GM23338 (cell line): ENCODE measurements around the gene ARID4A. TPM values are rescaled to one million over a fixed set of nuclear protein-coding genes. Genes with fewer than 3 reads are reported as not detected.

Source experiments
- ATAC-seq: fragments of 200-7000 bp; cut with Tn5 transposase; 3 replicates; pipeline ENCODE4 v1.9.1; 2020
- DNase-seq: peaks from one replicate; pipeline ENCODE4 v3.0.0-alpha.2; 2015; ENCODE audit warnings: low spot score
- H2AFZ ChIP-seq: fragments of 200-600 bp; sonication (generic); 2 replicates; pipeline ENCODE4 v1.8.0; 2016; ENCODE audit warnings: antibody characterized with exemption, mild to moderate bottlenecking, moderate library complexity
- H3F3A ChIP-seq: fragments of 200-600 bp; sonication (generic); replicated peaks from 2 replicates; pipeline ENCODE4 v1.8.0; 2017; ENCODE audit warnings: antibody characterized with exemption, mixed run types, low read depth
- H3K27ac ChIP-seq: fragments of 200-600 bp; sonication (generic); 2 replicates; pipeline ENCODE4 v1.6.1; 2016; ENCODE audit warnings: low read depth
- H3K27me3 ChIP-seq: fragments of 200-600 bp; sonication (generic); 2 replicates; pipeline ENCODE4 v1.8.0; 2016; ENCODE audit warnings: mild to moderate bottlenecking, mixed run types, moderate library complexity; ENCODE audit not compliant: insufficient read depth
- H3K36me3 ChIP-seq: fragments of 200-600 bp; sonication (generic); 2 replicates; pipeline ENCODE4 v1.8.0; 2016; ENCODE audit warnings: mild to moderate bottlenecking; ENCODE audit not compliant: insufficient read depth
- H3K4me1 ChIP-seq: fragments of 200-600 bp; sonication (generic); 2 replicates; pipeline ENCODE4 v1.8.0; 2016; ENCODE audit warnings: mild to moderate bottlenecking, moderate library complexity; ENCODE audit not compliant: insufficient read depth
- H3K4me2 ChIP-seq: fragments of 200-600 bp; sonication (generic); 2 replicates; pipeline ENCODE4 v1.7.1; 2017; ENCODE audit warnings: mixed run types
- H3K4me3 ChIP-seq: fragments of 200-600 bp; sonication (generic); 2 replicates; pipeline ENCODE4 v1.6.1; 2016; ENCODE audit warnings: mixed run types
- H3K79me2 ChIP-seq: fragments of 200-600 bp; sonication (generic); replicated peaks from 2 replicates; pipeline ENCODE4 v1.8.0; 2017; ENCODE audit warnings: mild to moderate bottlenecking; ENCODE audit not compliant: insufficient read depth
- H3K9me2 ChIP-seq: fragments of 200-600 bp; sonication (generic); 2 replicates; pipeline ENCODE4 v1.8.0; 2017; ENCODE audit not compliant: insufficient read depth
- H4K20me1 ChIP-seq: fragments of 200-600 bp; sonication (generic); replicated peaks from 2 replicates; pipeline ENCODE4 v1.8.0; 2017; ENCODE audit warnings: mild to moderate bottlenecking; ENCODE audit not compliant: insufficient read depth
- H3K27ac Mint-ChIP-seq: 2 replicates; pipeline ENCODE4 v1.8.0; 2020; ENCODE audit warnings: inconsistent platforms, mild to moderate bottlenecking, moderate library complexity, mixed read lengths
- H3K27me3 Mint-ChIP-seq: 3 replicates; pipeline ENCODE4 v1.8.0; 2022; ENCODE audit warnings: low read depth, mild to moderate bottlenecking, moderate library complexity, mixed read lengths, inconsistent platforms; ENCODE audit not compliant: insufficient read depth, poor library complexity
- H3K36me3 Mint-ChIP-seq: 3 replicates; pipeline ENCODE4 v1.8.0; 2021; ENCODE audit warnings: low read depth, mild to moderate bottlenecking, inconsistent platforms, moderate library complexity, mixed read lengths
- H3K4me1 Mint-ChIP-seq: 3 replicates; pipeline ENCODE4 v1.8.0; 2020; ENCODE audit warnings: mild to moderate bottlenecking, inconsistent platforms, mixed read lengths
- H3K4me3 Mint-ChIP-seq: 3 replicates; pipeline ENCODE4 v1.8.0; 2021; ENCODE audit warnings: moderate library complexity, mild to moderate bottlenecking, inconsistent platforms, mixed read lengths
- H3K9me3 Mint-ChIP-seq: 3 replicates; pipeline ENCODE4 v1.8.0; 2020; ENCODE audit warnings: moderate library complexity, mild to moderate bottlenecking, inconsistent platforms, mixed read lengths
- CREB1 ChIP-seq: fragments of 250-450 bp; sonication (Bioruptor Pico); IDR thresholded peaks from 2 replicates; pipeline ENCODE4 v1.5.0; 2020; ENCODE audit warnings: low read depth, mild to moderate bottlenecking, moderate library complexity
- EZH2 ChIP-seq: fragments of 200-600 bp; sonication (generic); IDR thresholded peaks from one replicate; pipeline ENCODE4 v1.8.0; 2017; ENCODE audit warnings: antibody characterized with exemption, mild to moderate bottlenecking, low read depth; ENCODE audit not compliant: unreplicated experiment
- EZH2phosphoT487 ChIP-seq: fragments of 200-600 bp; sonication (generic); IDR thresholded peaks from one replicate; pipeline ENCODE4 v1.8.1; 2018; ENCODE audit warnings: antibody characterized with exemption; ENCODE audit not compliant: unreplicated experiment
- ZNF114 ChIP-seq: fragments of 250-450 bp; sonication (Bioruptor Pico); IDR thresholded peaks from 2 replicates; pipeline ENCODE4 v1.5.0; 2020; ENCODE audit warnings: mild to moderate bottlenecking, moderate library complexity
- ZNF331 ChIP-seq: fragments of 250-450 bp; sonication (Bioruptor Pico); IDR thresholded peaks from 2 replicates; pipeline ENCODE4 v1.5.0; 2020; ENCODE audit warnings: low read depth, mild to moderate bottlenecking, moderate library complexity
- ZNF462 ChIP-seq: fragments of 250-450 bp; sonication (Bioruptor Pico); IDR thresholded peaks from 2 replicates; pipeline ENCODE4 v1.5.0; 2020; ENCODE audit warnings: mild to moderate bottlenecking, moderate library complexity
- polyA plus RNA-seq: library from polyadenylated mRNA; unstranded; fragments of >200 nt; fragmentation: Nextera tagmentation; extraction: Ambion mirVana; gene quantifications from 2 replicates; pipeline ENCODE4 v1.2.1, GENCODE V29; 2016
- total RNA-seq: library from RNA; depleted of rRNA; stranded (reverse); fragments of >200 nt; shearing (Covaris generic); gene quantifications from 2 replicates; pipeline ENCODE4 v1.2.3, GENCODE V29; 2014
- TF ChIP-seq, protein P1 (sequence below): IDR thresholded peaks from 2 replicates; pipeline ENCODE4 v1.6.1; 2016; ENCODE audit warnings: antibody characterized with exemption

The ARID4A gene
- total and polyA plus RNA-seq, 2 experiments from 2014 or later, result 9.1 to 25.4 TPM

DNA sequence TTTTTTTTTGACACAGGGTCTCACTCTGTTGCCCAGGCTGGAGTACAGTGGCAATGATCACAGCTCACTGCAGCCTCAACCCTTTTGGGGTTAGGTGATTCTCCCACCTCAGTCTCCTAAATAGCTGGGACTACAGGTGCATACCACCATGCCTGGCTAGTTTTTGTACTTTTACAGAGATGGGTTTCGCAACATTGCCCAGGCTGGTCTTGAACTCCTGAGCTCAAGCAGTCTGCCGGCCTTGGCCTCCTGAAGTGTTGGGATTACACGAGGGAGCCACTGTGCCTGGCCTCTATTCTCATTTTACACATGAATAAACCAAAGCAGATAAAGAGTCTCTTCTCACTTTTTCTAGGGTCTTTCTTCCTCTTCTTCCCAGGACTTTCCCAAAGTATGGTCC lies 100.5 kb downstream of the ARID4A start (continued):
- TF ChIP-seq ZNF462 (CRISPR knock-in tag) (no peak), EZH2 (no peak), EZH2phosphoT487 (no peak), ZNF331 (no peak), ZNF114 (CRISPR knock-in tag) (no peak), CREB1 (no peak)
- TF ChIP-seq, protein P1, sequence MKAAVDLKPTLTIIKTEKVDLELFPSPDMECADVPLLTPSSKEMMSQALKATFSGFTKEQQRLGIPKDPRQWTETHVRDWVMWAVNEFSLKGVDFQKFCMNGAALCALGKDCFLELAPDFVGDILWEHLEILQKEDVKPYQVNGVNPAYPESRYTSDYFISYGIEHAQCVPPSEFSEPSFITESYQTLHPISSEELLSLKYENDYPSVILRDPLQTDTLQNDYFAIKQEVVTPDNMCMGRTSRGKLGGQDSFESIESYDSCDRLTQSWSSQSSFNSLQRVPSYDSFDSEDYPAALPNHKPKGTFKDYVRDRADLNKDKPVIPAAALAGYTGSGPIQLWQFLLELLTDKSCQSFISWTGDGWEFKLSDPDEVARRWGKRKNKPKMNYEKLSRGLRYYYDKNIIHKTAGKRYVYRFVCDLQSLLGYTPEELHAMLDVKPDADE, result no peak

- Histone ChIP-seq H3K27ac (no peak overlapping the region), H3K4me3 (no peak overlapping the region), H3F3A (peaks cover 9% of the 10 kb centered on the region), H3K27me3 (peaks cover 11% of the 10 kb centered on the region), H3K9me2 (no peaks in the 10 kb centered on the region), H3K79me2 (no peaks in the 10 kb centered on the region), H3K4me1 (peaks cover 17% of the 10 kb centered on the region), H3K36me3 (no peaks in the 10 kb centered on the region; the same call in 1 of the 2 replicates), H4K20me1 (no peaks in the 10 kb centered on the region), H3K4me2 (no peak overlapping the region), H2AFZ (no peak overlapping the region)
- H3K4me1 Mint-ChIP-seq, result peaks cover 25% of the 10 kb centered on the region
- H3K27ac Mint-ChIP-seq, result no peak overlapping the region
- H3K27me3 Mint-ChIP-seq, result peaks cover 18% of the 10 kb centered on the region
- 0 out of 3 replicates have a peak, but pooled peaks cover 2% of the 10 kb centered on the region for H3K9me3 Mint-ChIP-seq
- peak; percentile 8 for DNase-seq
- ATAC-seq, result peak; percentile 68
- no peak overlapping the region for H3K4me3 Mint-ChIP-seq
- no peaks in the 10 kb centered on the region; the same call in none of the 3 replicates for H3K36me3 Mint-ChIP-seq
- no peak for TF ChIP-seq ZNF462 (CRISPR knock-in tag)
Measured at GRCh38 chr14:58401587-58401986, 103.2 kb downstream of the ARID4A start.
